Epithelial cell of esophagus (primary cell): Measurements from ENCODE around the gene ACTMAP.
"Not testable (repeated sequence)": the region's sequence is repeated elsewhere in the genome, so short reads cannot be mapped to it uniquely, and the experiment has no call there.

ENCODE experiments used
- DNase-seq: peaks from one replicate; pipeline ENCODE4 v3.0.0; 2010; ENCODE audit warnings: low read depth
- H3K4me3 ChIP-seq: 2 replicates; pipeline ENCODE4 v1.5.1; 2011; ENCODE audit warnings: mild to moderate bottlenecking, low read length, control low read depth
- CTCF ChIP-seq: IDR thresholded peaks from 2 replicates; pipeline ENCODE4 v1.5.1; 2011; ENCODE audit warnings: low read depth, mild to moderate bottlenecking, low read length, control low read depth, inconsistent platforms; ENCODE audit not compliant: insufficient read depth; ENCODE audit errors: missing control alignments

ACTMAP gene

GRCh38 chr19:40739030-40739839 lies 11.0 kb downstream of the ACTMAP start:
- no peak for DNase-seq
- H3K4me3 ChIP-seq, result no peak overlapping the region
- TF ChIP-seq CTCF, result no peak

- H3K4me3 ChIP-seq, result no peak overlapping the region
- no peak for DNase-seq
- TF ChIP-seq CTCF, result no peak
These were observed 13.1 kb downstream of the ACTMAP start for GRCh38 chr19:40737102-40737644.

GRCh38 chr19:40736661-40737060 lies 13.6 kb downstream of the ACTMAP start:
- DNase-seq, result no peak
- H3K4me3 ChIP-seq, result no peak overlapping the region
- TF ChIP-seq CTCF, result no peak

- H3K4me3 ChIP-seq, result no peak overlapping the region
- no peak for TF ChIP-seq CTCF
- DNase-seq, result no peak
These were observed 15.1 kb downstream of the ACTMAP start for GRCh38 chr19:40735013-40735771.

GRCh38 chr19:40733149-40733548 lies 17.1 kb downstream of the ACTMAP start:
- H3K4me3 ChIP-seq, result no peak overlapping the region
- no peak for DNase-seq
- TF ChIP-seq CTCF, result no peak

GRCh38 chr19:40732304-40732703 lies 18.0 kb downstream of the ACTMAP start:
- DNase-seq, H3K4me3 ChIP-seq: not testable (repeated sequence)

GRCh38 chr19:40730065-40730464 lies 20.2 kb downstream of the ACTMAP start:
- DNase-seq, result not testable (repeated sequence)

More at GRCh38 chr19:40730065-40730464, 20.2 kb downstream of the ACTMAP start:
- not testable (repeated sequence) for H3K4me3 ChIP-seq
